OCI-LY7 (cell line): Measurements from ENCODE around the gene TMEM259. TPM values are rescaled to one million over a fixed set of nuclear protein-coding genes. Genes with fewer than 3 reads are reported as not detected.

ENCODE experiments used
- BruUV-seq: library from RNA; stranded (reverse); fragments of 400-500 nt; replicated peaks from 2 replicates; lab custom pipeline; 2021; lab: Mats Ljungman, UMichigan
- CTCF ChIA-PET: fragments of 300-600 bp; sonication (Branson Sonifier 250); formaldehyde crosslinking; loops from one replicate; lab custom pipeline; 2022; ENCODE audit warnings: antibody characterized with exemption; ENCODE audit not compliant: unreplicated experiment; lab: Charles Lee
- POLR2A ChIA-PET: fragments of 300-600 bp; sonication (Branson Sonifier 250); formaldehyde crosslinking; loops from one replicate; lab custom pipeline; 2022; ENCODE audit warnings: antibody characterized with exemption; lab: Charles Lee
- DNase-seq: peaks from one replicate; pipeline ENCODE4 v3.0.0-alpha.2; 2015; ENCODE audit warnings: low spot score
- H2AFZ ChIP-seq: fragments of 200-600 bp; sonication (generic), shearing (Covaris generic); 2 replicates; pipeline ENCODE4 v1.6.1; 2014; ENCODE audit warnings: mild to moderate bottlenecking, antibody characterized with exemption, low read length, moderate library complexity
- H3K27ac ChIP-seq: fragments of 200-600 bp; sonication (generic); 2 replicates; pipeline ENCODE4 v1.5.1; 2014; ENCODE audit warnings: mixed run types, low read depth, mild to moderate bottlenecking, moderate library complexity, low read length, inconsistent platforms; ENCODE audit not compliant: poor library complexity, severe bottlenecking
- H3K36me3 ChIP-seq: fragments of 200-600 bp; sonication (generic); 2 replicates; pipeline ENCODE4 v1.6.1; 2014; ENCODE audit warnings: mild to moderate bottlenecking, antibody characterized with exemption, low read length, moderate library complexity, mixed read lengths; ENCODE audit not compliant: insufficient read depth
- H3K4me1 ChIP-seq: fragments of 200-600 bp; sonication (generic); 2 replicates; pipeline ENCODE4 v1.5.1; 2014; ENCODE audit warnings: mild to moderate bottlenecking, low read length; ENCODE audit not compliant: insufficient read depth, poor library complexity, severe bottlenecking
- H3K4me2 ChIP-seq: fragments of 200-600 bp; sonication (generic); 2 replicates; pipeline ENCODE4 v1.6.1; 2014; ENCODE audit warnings: mild to moderate bottlenecking, low read length
- H3K4me3 ChIP-seq: fragments of 200-600 bp; sonication (generic); 2 replicates; pipeline ENCODE4 v1.5.1; 2014; ENCODE audit warnings: mild to moderate bottlenecking, low read depth, low read length; ENCODE audit not compliant: poor library complexity, severe bottlenecking
- H3K79me2 ChIP-seq: fragments of 200-600 bp; sonication (generic); 2 replicates; pipeline ENCODE4 v1.6.1; 2016; ENCODE audit warnings: low read depth, mild to moderate bottlenecking, low read length, moderate library complexity, mixed read lengths; ENCODE audit not compliant: insufficient read depth
- H3K9me2 ChIP-seq: fragments of 200-600 bp; sonication (generic); 2 replicates; pipeline ENCODE4 v1.6.1; 2016; ENCODE audit warnings: mild to moderate bottlenecking, low read length, mixed read lengths; ENCODE audit not compliant: insufficient read depth
- H3K9me3 ChIP-seq: fragments of 200-600 bp; sonication (generic); 2 replicates; pipeline ENCODE4 v1.6.1; 2014; ENCODE audit warnings: mild to moderate bottlenecking, mixed run types, low read length, mixed read lengths
- H4K20me1 ChIP-seq: fragments of 200-600 bp; sonication (generic); 2 replicates; pipeline ENCODE4 v1.6.1; 2014; ENCODE audit warnings: mild to moderate bottlenecking, antibody characterized with exemption, low read length, moderate library complexity, mixed read lengths; ENCODE audit not compliant: insufficient read depth
- EZH2phosphoT487 ChIP-seq: fragments of 200-600 bp; sonication (generic); IDR thresholded peaks from 2 replicates; pipeline ENCODE4 v1.6.1; 2018; ENCODE audit warnings: low read depth, borderline replicate concordance, mild to moderate bottlenecking, mixed run types, antibody characterized with exemption, low read length, moderate library complexity, mixed read lengths
- intact Hi-C: fragments of 100-400 bp; cut with micrococcal nuclease; formaldehyde crosslinking; loops from one replicate; pipeline ENCODE4 v1.10.0; 2022; ENCODE audit not compliant: unreplicated experiment
- total RNA-seq, 2 experiments: library from RNA; depleted of rRNA in 1 of 2; stranded (reverse); fragments of >200 nt in 1 of 2; shearing (Covaris generic) in 1 of 2; gene quantifications; 2 replicates each; pipeline ENCODE4 v1.2.3, GENCODE V29; 2014 to 2022
- TF ChIP-seq, protein P1 (sequence below): fragments of 200-600 bp; sonication (generic); conservative IDR thresholded peaks from 2 replicates; pipeline ENCODE4 v1.5.1; 2014; ENCODE audit warnings: mild to moderate bottlenecking, antibody characterized with exemption, low read length, moderate library complexity, mixed read lengths

Gene TMEM259
- total RNA-seq, 2 experiments from 2014 or later = 169 to 195 TPM

DNA sequence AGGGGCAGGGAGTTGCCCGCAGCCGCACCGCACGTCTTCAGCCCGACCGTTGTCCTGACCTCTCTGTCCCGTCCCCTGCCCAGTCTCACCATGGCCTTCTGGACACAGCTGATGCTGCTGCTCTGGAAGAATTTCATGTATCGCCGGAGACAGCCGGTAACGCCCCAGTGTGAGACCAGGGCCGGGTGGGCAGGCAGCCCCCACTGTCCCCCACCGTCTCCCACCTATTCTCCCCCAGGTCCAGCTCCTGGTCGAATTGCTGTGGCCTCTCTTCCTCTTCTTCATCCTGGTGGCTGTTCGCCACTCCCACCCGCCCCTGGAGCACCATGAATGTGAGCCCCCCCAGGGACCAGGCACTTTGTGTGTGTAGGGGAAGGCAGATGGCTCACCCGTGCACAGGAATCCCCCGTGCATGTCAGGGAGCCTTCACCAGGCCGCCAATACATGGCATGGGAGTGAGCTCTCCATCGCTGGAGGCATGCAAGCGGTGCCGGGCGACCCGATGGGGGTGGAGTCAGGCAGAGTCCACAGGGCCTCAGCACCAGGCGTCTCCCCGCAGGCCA is 20.4 kb upstream of the TMEM259 start:
- 0 out of 2 replicates have a peak, but pooled peaks cover 5% of the 10 kb centered on the region for H3K79me2 ChIP-seq
- H3K4me1 ChIP-seq = peaks cover 52% of the 10 kb centered on the region
- H3K27ac ChIP-seq = no peak overlapping the region

DNA sequence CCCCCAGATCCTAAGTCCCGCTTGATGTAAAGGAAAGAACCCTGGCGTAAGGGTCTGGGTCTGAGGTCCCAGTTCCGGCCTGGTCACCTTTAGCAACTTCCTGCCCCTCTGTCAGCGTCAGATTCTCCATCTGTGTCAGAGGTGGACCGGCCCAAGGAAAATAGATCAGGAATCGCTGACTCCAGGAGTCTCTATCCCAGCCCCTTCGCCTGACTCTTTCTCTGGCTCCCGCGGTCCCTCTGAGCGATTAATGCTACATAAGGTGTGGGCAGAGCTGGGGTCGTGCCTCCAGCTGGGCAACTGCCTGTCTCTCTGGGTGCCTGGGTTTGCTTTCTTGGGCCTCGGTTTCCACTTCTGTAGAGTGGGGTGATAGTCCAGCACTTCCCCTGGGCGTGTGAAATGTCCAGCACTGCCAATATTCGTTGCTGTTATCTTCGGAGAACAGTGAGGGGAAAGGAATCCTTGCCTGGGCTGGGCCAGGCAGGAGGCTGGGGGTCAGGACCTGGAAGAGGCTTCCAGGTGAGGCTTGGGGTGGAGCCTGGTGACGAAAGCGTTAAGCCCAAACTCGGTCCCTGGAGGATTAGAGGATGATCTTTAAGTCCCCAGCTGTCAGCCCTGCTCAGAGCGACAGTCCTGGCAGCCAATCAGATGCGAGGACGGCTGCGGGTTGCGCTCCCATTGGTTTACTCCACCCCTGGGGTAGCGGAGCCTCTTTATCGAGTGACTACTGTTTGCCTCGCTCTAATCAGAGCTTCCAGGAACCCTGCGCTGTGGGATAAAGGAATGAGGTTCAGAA is 19.8 kb upstream of the TMEM259 start:
- no TSS peak for BruUV-seq

More for the DNA sequence above, 20.4 kb upstream of the TMEM259 start:
- intact Hi-C loops = loop anchor here (2.0 kb wide), 1 partner anchor 15 kb away; the partner anchor contains the start of gene CNN2
- BruUV-seq = no TSS peak
- POLR2A ChIA-PET = interaction anchor here (0.8 to 3.2 kb wide), 2 partner anchors 15 to 20 kb away, joined by 5 to 15 read pairs; partner anchors contain the start of genes CNN2, RNU6-2 and TMEM259
- Histone ChIP-seq H3K4me2 (peak overlapping the region; percentile 93), H2AFZ (no peak overlapping the region), H4K20me1 (no peaks in the 10 kb centered on the region; the same call in 1 of the 2 replicates), H3K9me2 (no peaks in the 10 kb centered on the region), H3K36me3 (peaks cover 16% of the 10 kb centered on the region), H3K4me3 (peak overlapping the region; percentile 85), H3K9me3 (no peaks in the 10 kb centered on the region)
- CTCF ChIA-PET = no interaction called here
- no peak for DNase-seq
- TF ChIP-seq, protein P1, sequence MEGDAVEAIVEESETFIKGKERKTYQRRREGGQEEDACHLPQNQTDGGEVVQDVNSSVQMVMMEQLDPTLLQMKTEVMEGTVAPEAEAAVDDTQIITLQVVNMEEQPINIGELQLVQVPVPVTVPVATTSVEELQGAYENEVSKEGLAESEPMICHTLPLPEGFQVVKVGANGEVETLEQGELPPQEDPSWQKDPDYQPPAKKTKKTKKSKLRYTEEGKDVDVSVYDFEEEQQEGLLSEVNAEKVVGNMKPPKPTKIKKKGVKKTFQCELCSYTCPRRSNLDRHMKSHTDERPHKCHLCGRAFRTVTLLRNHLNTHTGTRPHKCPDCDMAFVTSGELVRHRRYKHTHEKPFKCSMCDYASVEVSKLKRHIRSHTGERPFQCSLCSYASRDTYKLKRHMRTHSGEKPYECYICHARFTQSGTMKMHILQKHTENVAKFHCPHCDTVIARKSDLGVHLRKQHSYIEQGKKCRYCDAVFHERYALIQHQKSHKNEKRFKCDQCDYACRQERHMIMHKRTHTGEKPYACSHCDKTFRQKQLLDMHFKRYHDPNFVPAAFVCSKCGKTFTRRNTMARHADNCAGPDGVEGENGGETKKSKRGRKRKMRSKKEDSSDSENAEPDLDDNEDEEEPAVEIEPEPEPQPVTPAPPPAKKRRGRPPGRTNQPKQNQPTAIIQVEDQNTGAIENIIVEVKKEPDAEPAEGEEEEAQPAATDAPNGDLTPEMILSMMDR = no peak
- TF ChIP-seq EZH2phosphoT487 = no peak

More for the DNA sequence above, 19.8 kb upstream of the TMEM259 start:
- ChIA-PET CTCF (no interaction called here), POLR2A (interaction anchor here (0.8 to 3.2 kb wide), 2 partner anchors 14 to 20 kb away, joined by 5 to 15 read pairs; partner anchors contain the start of genes CNN2, RNU6-2 and TMEM259)
- intact Hi-C loops = loop anchor here (2.0 kb wide), 1 partner anchor 14 kb away; the partner anchor contains the start of gene CNN2
- Histone ChIP-seq H4K20me1 (no peaks in the 10 kb centered on the region; the same call in 1 of the 2 replicates), H3K79me2 (0 out of 2 replicates have a peak, but pooled peaks cover 5% of the 10 kb centered on the region), H3K36me3 (peaks cover 18% of the 10 kb centered on the region), H3K4me2 (peak overlapping the region; percentile 93), H3K4me3 (peak overlapping the region; percentile 85), H2AFZ (no peak overlapping the region), H3K4me1 (peaks cover 51% of the 10 kb centered on the region), H3K27ac (peak overlapping the region; percentile 97), H3K9me3 (no peaks in the 10 kb centered on the region), H3K9me2 (no peaks in the 10 kb centered on the region)
- DNase-seq = peak; percentile 98
- TF ChIP-seq, protein P1 = no peak
- no peak for TF ChIP-seq EZH2phosphoT487
